ENCODE measurements around the gene CDC14A. TPM values are rescaled to one million over a fixed set of nuclear protein-coding genes. Genes with fewer than 3 reads are reported as not detected.

CDC14A gene
- total RNA-seq, 1 experiment from 2014 or later = 6.8 TPM

DNA sequence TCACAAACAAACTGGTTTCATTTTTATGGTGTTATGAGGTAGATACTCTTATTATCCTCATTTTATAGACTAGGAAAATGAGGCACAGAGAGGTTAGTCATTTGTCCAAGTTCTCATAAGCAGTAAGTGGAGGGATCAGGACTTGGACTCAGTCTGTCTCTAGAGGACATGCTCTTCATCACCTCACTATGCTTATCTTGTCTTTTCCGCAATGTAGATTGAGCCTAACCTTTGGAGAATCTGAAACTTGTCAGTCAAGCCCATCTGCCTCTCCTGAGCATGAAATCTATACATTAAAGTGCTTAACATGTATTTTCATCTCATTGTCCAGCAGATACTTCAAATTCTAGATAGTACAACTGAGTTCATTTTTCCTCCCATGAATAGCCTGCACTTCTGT lies 11.8 kb upstream of the CDC14A start:
- DNase-seq (ENCODE audit: low spot score) = no peak
- Histone ChIP-seq H3K9me3 (ENCODE audit: low read depth, low read length, poor library complexity, severe bottlenecking) (no peaks in the 10 kb centered on the region), H3K4me1 (ENCODE audit: insufficient read depth, low read length, poor library complexity, severe bottlenecking) (no peaks in the 10 kb centered on the region), H3K4me3 (ENCODE audit: low read depth, low read length, poor library complexity, severe bottlenecking) (no peak overlapping the region), H3K27me3 (replicated peaks; ENCODE audit: insufficient read depth, low read depth, low read length, poor library complexity) (no peaks in the 10 kb centered on the region), H3K27ac (ENCODE audit: low read depth, low read length, poor library complexity, severe bottlenecking) (no peak overlapping the region), H3K36me3 (ENCODE audit: insufficient read depth, low read length, poor library complexity, severe bottlenecking) (no peaks in the 10 kb centered on the region)
- no peak for TF ChIP-seq EZH2 (IDR thresholded peaks at IDR 0.05; ENCODE audit: borderline replicate concordance, low read depth, low read length, poor library complexity, severe bottlenecking)
- TF ChIP-seq, protein P1, sequence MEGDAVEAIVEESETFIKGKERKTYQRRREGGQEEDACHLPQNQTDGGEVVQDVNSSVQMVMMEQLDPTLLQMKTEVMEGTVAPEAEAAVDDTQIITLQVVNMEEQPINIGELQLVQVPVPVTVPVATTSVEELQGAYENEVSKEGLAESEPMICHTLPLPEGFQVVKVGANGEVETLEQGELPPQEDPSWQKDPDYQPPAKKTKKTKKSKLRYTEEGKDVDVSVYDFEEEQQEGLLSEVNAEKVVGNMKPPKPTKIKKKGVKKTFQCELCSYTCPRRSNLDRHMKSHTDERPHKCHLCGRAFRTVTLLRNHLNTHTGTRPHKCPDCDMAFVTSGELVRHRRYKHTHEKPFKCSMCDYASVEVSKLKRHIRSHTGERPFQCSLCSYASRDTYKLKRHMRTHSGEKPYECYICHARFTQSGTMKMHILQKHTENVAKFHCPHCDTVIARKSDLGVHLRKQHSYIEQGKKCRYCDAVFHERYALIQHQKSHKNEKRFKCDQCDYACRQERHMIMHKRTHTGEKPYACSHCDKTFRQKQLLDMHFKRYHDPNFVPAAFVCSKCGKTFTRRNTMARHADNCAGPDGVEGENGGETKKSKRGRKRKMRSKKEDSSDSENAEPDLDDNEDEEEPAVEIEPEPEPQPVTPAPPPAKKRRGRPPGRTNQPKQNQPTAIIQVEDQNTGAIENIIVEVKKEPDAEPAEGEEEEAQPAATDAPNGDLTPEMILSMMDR (conservative IDR thresholded peaks at IDR 0.05; ENCODE audit: low read depth, low read length) = no peak
- POLR2A ChIA-PET (ENCODE audit: low non-redundant PET) = no interaction called here
- no TSS peak for BruUV-seq (replicated peaks)
- intact Hi-C loops (cut with micrococcal nuclease; ENCODE audit: unreplicated experiment) = no loop called here
- CTCF ChIA-PET = no interaction called here

DNA sequence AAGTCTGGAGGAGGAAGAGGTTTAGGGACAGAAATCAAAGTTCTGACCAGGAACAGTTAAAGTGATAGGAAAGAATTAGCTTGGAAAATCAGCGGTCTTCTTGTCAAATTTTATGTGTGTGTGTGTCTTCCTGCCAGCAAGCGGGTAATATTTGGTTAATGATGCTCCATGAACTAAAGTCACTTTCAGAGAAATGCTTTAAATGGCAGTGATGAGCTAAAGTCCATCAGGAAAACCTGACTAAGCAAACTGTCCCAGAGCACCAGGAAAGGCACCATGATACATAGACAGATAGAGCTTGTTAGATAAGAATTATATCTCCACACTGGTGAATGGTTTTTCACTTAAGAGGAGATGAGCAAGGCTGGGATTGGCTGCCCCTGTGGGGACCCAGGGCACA lies 10.0 kb upstream of the CDC14A start:
- TF ChIP-seq EZH2 (IDR thresholded peaks at IDR 0.05; ENCODE audit: borderline replicate concordance, low read depth, low read length, poor library complexity, severe bottlenecking) = no peak
- TF ChIP-seq, protein P1 (conservative IDR thresholded peaks at IDR 0.05; ENCODE audit: low read depth, low read length) = no peak

DNA sequence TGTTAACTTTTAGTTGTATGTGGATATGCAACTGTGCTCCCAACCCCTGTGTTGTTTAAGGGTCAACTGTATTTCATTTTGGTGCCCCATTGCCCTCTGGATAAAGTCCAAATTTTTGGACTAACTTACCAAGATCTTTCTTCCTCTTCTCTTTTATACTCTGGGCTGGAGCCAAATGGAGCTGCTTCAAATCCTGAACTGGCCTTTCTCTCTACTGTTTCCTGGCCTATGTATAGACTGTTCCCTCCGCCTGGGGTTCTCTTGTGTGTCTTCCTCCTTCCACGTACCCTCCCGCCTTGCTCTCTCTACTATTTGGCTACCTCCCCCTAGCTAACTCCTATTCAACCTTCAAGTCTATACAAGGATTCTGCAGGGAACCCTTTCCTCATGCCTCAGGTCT lies 8.4 kb upstream of the CDC14A start:
- no peak for TF ChIP-seq EZH2 (IDR thresholded peaks at IDR 0.05; ENCODE audit: borderline replicate concordance, low read depth, low read length, poor library complexity, severe bottlenecking)
- TF ChIP-seq, protein P1 (conservative IDR thresholded peaks at IDR 0.05; ENCODE audit: low read depth, low read length) = no peak
- intact Hi-C loops (cut with micrococcal nuclease; ENCODE audit: unreplicated experiment) = no loop called here
- Histone ChIP-seq H3K9me3 (ENCODE audit: low read depth, low read length, poor library complexity, severe bottlenecking) (no peaks in the 10 kb centered on the region), H3K4me3 (ENCODE audit: low read depth, low read length, poor library complexity, severe bottlenecking) (no peak overlapping the region), H3K4me1 (ENCODE audit: insufficient read depth, low read length, poor library complexity, severe bottlenecking) (no peaks in the 10 kb centered on the region), H3K36me3 (ENCODE audit: insufficient read depth, low read length, poor library complexity, severe bottlenecking) (no peaks in the 10 kb centered on the region), H3K27me3 (replicated peaks; ENCODE audit: insufficient read depth, low read depth, low read length, poor library complexity) (no peaks in the 10 kb centered on the region), H3K27ac (ENCODE audit: low read depth, low read length, poor library complexity, severe bottlenecking) (no peak overlapping the region)
- no TSS peak for BruUV-seq (replicated peaks)
- no peak for DNase-seq (ENCODE audit: low spot score)
- POLR2A ChIA-PET (ENCODE audit: low non-redundant PET) = no interaction called here
- CTCF ChIA-PET = no interaction called here

More for the DNA sequence above, 10.0 kb upstream of the CDC14A start:
- no peaks in the 10 kb centered on the region for H3K27me3 ChIP-seq (replicated peaks; ENCODE audit: insufficient read depth, low read depth, low read length, poor library complexity)
- ChIA-PET CTCF (no interaction called here), POLR2A (ENCODE audit: low non-redundant PET) (no interaction called here)
- H3K4me3 ChIP-seq (ENCODE audit: low read depth, low read length, poor library complexity, severe bottlenecking) = no peak overlapping the region
- H3K9me3 ChIP-seq (ENCODE audit: low read depth, low read length, poor library complexity, severe bottlenecking) = no peaks in the 10 kb centered on the region
- no peak overlapping the region for H3K27ac ChIP-seq (ENCODE audit: low read depth, low read length, poor library complexity, severe bottlenecking)
- no TSS peak for BruUV-seq (replicated peaks)
- DNase-seq (ENCODE audit: low spot score) = no peak
- H3K36me3 ChIP-seq (ENCODE audit: insufficient read depth, low read length, poor library complexity, severe bottlenecking) = no peaks in the 10 kb centered on the region
- no peaks in the 10 kb centered on the region for H3K4me1 ChIP-seq (ENCODE audit: insufficient read depth, low read length, poor library complexity, severe bottlenecking)
- intact Hi-C loops (cut with micrococcal nuclease; ENCODE audit: unreplicated experiment) = no loop called here
